Muscle layer of colon (tissue), 2 donors: ENCODE measurements around the gene SORCS2.
"Not testable (repeated sequence)": the region's sequence is repeated elsewhere in the genome, so short reads cannot be mapped to it uniquely, and the experiment has no call there.

ENCODE experiments used
- H3K27ac ChIP-seq: one replicate; pipeline ENCODE4 v1.7.0; 2013; ENCODE audit warnings: low read depth, mild to moderate bottlenecking, low read length, moderate library complexity
- H3K27me3 ChIP-seq, 2 donors: one replicate each; pipeline ENCODE4 v1.7.0; 2013; ENCODE audit warnings: low read length in 2 of 2, mild to moderate bottlenecking in 2 of 2; ENCODE audit not compliant: insufficient read depth in 2 of 2, control insufficient read depth in 1 of 2
- H3K36me3 ChIP-seq: one replicate; pipeline ENCODE4 v1.7.0; 2013; ENCODE audit warnings: mild to moderate bottlenecking, low read length; ENCODE audit not compliant: insufficient read depth
- H3K4me1 ChIP-seq: one replicate; pipeline ENCODE4 v1.7.0; 2013; ENCODE audit warnings: mild to moderate bottlenecking, low read length; ENCODE audit not compliant: insufficient read depth
- H3K4me3 ChIP-seq, 2 donors: one replicate each; pipeline ENCODE4 v1.7.0; 2013; ENCODE audit warnings: low read length in 2 of 2, low read depth in 1 of 2, mild to moderate bottlenecking in 1 of 2, moderate library complexity in 1 of 2
- H3K9ac ChIP-seq: one replicate; pipeline ENCODE4 v1.7.0; 2013; ENCODE audit warnings: low read length
- H3K9me3 ChIP-seq: one replicate; pipeline ENCODE4 v1.7.0; 2013; ENCODE audit warnings: mild to moderate bottlenecking, low read length
- donor health status: abdominal sarcoma.
- donor health status: Adenocarcinoma of cecum.

The SORCS2 gene

GRCh38 chr4:7215187-7215586 is 22.8 kb downstream of the SORCS2 start:
- not testable (repeated sequence) for H3K9ac ChIP-seq

GRCh38 chr4:7217039-7217438 is 24.7 kb downstream of the SORCS2 start:
- Histone ChIP-seq H3K9ac (no peak overlapping the region), H3K36me3 (no peaks in the 10 kb centered on the region), H3K27ac (no peak overlapping the region), H3K27me3 (no peaks in the 10 kb centered on the region), H3K4me3 (no peak overlapping the region), H3K9me3 (no peaks in the 10 kb centered on the region), H3K4me1 (no peaks in the 10 kb centered on the region)

More at GRCh38 chr4:7215187-7215586, 22.8 kb downstream of the SORCS2 start:
- not testable (repeated sequence) for H3K36me3 ChIP-seq, H3K9me3 ChIP-seq, H3K4me1 ChIP-seq, H3K27ac ChIP-seq, H3K27me3 ChIP-seq, H3K4me3 ChIP-seq

- H3K4me3 ChIP-seq, result no peak overlapping the region
- H3K36me3 ChIP-seq, result no peaks in the 10 kb centered on the region
- no peaks in the 10 kb centered on the region for H3K9me3 ChIP-seq
- no peaks in the 10 kb centered on the region for H3K27me3 ChIP-seq
- H3K4me1 ChIP-seq, result no peaks in the 10 kb centered on the region
- H3K9ac ChIP-seq, result no peak overlapping the region
- H3K27ac ChIP-seq, result no peak overlapping the region
These were observed 25.4 kb downstream of the SORCS2 start for GRCh38 chr4:7217474-7218321.

- Histone ChIP-seq H3K4me3 (no peak overlapping the region), H3K9ac (no peak overlapping the region), H3K4me1 (no peaks in the 10 kb centered on the region), H3K9me3 (no peaks in the 10 kb centered on the region), H3K27me3 (no peaks in the 10 kb centered on the region), H3K36me3 (no peaks in the 10 kb centered on the region), H3K27ac (no peak overlapping the region)
These were observed 26.3 kb downstream of the SORCS2 start for GRCh38 chr4:7218686-7219085.

- Histone ChIP-seq H3K4me1 (no peaks in the 10 kb centered on the region), H3K27ac (no peak overlapping the region), H3K27me3 (no peaks in the 10 kb centered on the region)
These were observed 30.2 kb downstream of the SORCS2 start for GRCh38 chr4:7222521-7222920.

GRCh38 chr4:7223541-7223940 is 31.2 kb downstream of the SORCS2 start:
- H3K9ac ChIP-seq, result no peak overlapping the region
- no peak overlapping the region for H3K27ac ChIP-seq
- H3K27me3 ChIP-seq, result no peaks in the 10 kb centered on the region
- H3K4me3 ChIP-seq, result no peak overlapping the region
- H3K9me3 ChIP-seq, result no peaks in the 10 kb centered on the region
- H3K36me3 ChIP-seq, result no peaks in the 10 kb centered on the region
- H3K4me1 ChIP-seq, result no peaks in the 10 kb centered on the region

More at GRCh38 chr4:7222521-7222920, 30.2 kb downstream of the SORCS2 start:
- H3K9ac ChIP-seq, result no peak overlapping the region
- no peak overlapping the region for H3K4me3 ChIP-seq
- no peaks in the 10 kb centered on the region for H3K36me3 ChIP-seq
- no peaks in the 10 kb centered on the region for H3K9me3 ChIP-seq

GRCh38 chr4:7224001-7224400 is 31.7 kb downstream of the SORCS2 start:
- H3K27ac ChIP-seq, result no peak overlapping the region
- H3K27me3 ChIP-seq, result no peaks in the 10 kb centered on the region
- H3K9ac ChIP-seq, result no peak overlapping the region
- no peaks in the 10 kb centered on the region for H3K4me1 ChIP-seq
- no peak overlapping the region for H3K4me3 ChIP-seq
- H3K9me3 ChIP-seq, result no peaks in the 10 kb centered on the region
- H3K36me3 ChIP-seq, result no peaks in the 10 kb centered on the region

- Histone ChIP-seq H3K27me3 (no peaks in the 10 kb centered on the region), H3K9me3 (no peaks in the 10 kb centered on the region), H3K36me3 (no peaks in the 10 kb centered on the region), H3K4me1 (no peaks in the 10 kb centered on the region), H3K4me3 (no peak overlapping the region), H3K27ac (no peak overlapping the region), H3K9ac (no peak overlapping the region)
These were observed 32.7 kb downstream of the SORCS2 start for GRCh38 chr4:7224878-7225533.

GRCh38 chr4:7226439-7226838 is 34.1 kb downstream of the SORCS2 start:
- Histone ChIP-seq H3K4me1 (no peaks in the 10 kb centered on the region), H3K27me3 (no peaks in the 10 kb centered on the region), H3K9me3 (no peaks in the 10 kb centered on the region), H3K4me3 (no peak overlapping the region), H3K9ac (no peak overlapping the region), H3K36me3 (no peaks in the 10 kb centered on the region), H3K27ac (no peak overlapping the region)

- no peak overlapping the region for H3K4me3 ChIP-seq
- no peaks in the 10 kb centered on the region for H3K27me3 ChIP-seq
- no peak overlapping the region for H3K9ac ChIP-seq
- no peaks in the 10 kb centered on the region for H3K4me1 ChIP-seq
- no peaks in the 10 kb centered on the region for H3K36me3 ChIP-seq
- H3K27ac ChIP-seq, result no peak overlapping the region
- H3K9me3 ChIP-seq, result no peaks in the 10 kb centered on the region
These were observed 34.7 kb downstream of the SORCS2 start for GRCh38 chr4:7227008-7227407.

GRCh38 chr4:7228734-7229133 is 36.4 kb downstream of the SORCS2 start:
- no peaks in the 10 kb centered on the region for H3K9me3 ChIP-seq
- H3K4me1 ChIP-seq, result no peaks in the 10 kb centered on the region
- H3K36me3 ChIP-seq, result no peaks in the 10 kb centered on the region
- H3K9ac ChIP-seq, result no peak overlapping the region
- no peak overlapping the region for H3K27ac ChIP-seq
- no peaks in the 10 kb centered on the region for H3K27me3 ChIP-seq
- H3K4me3 ChIP-seq, result no peak overlapping the region
